SK-N-SH treated with all-trans-retinoic acid at 6 μM for 48 hours (cell line): ENCODE results near the gene MYLK.

Experiments
- ATAC-seq: fragments of 200-7000 bp; cut with Tn5 transposase; 3 replicates; pipeline ENCODE4 v1.9.1; 2020; ENCODE audit warnings: mild to moderate bottlenecking, moderate library complexity
- BACH2 ChIP-seq: fragments of 250-450 bp; sonication (Bioruptor Pico); IDR thresholded peaks from 2 replicates; pipeline ENCODE4 v1.9.0; 2021; ENCODE audit warnings: mild to moderate bottlenecking, borderline replicate concordance
- CREB5 ChIP-seq: fragments of 250-450 bp; sonication (Bioruptor Pico); IDR thresholded peaks from 2 replicates; pipeline ENCODE4 v1.5.1; 2020; ENCODE audit warnings: low read depth, mild to moderate bottlenecking, moderate library complexity
- CSRNP3 ChIP-seq: fragments of 250-450 bp; sonication (Bioruptor Pico); IDR thresholded peaks from 2 replicates; pipeline ENCODE4 v1.5.1; 2021; ENCODE audit warnings: mild to moderate bottlenecking, moderate library complexity
- ESRRG ChIP-seq: fragments of 250-450 bp; sonication (Bioruptor Pico); IDR thresholded peaks from 2 replicates; pipeline ENCODE4 v1.6.1; 2021; ENCODE audit warnings: mild to moderate bottlenecking
- GLIS3 ChIP-seq: fragments of 250-450 bp; sonication (Bioruptor Pico); IDR thresholded peaks from 2 replicates; pipeline ENCODE4 v1.5.0; 2020; ENCODE audit warnings: mild to moderate bottlenecking, moderate library complexity
- ISL1 ChIP-seq: fragments of 250-450 bp; sonication (Bioruptor Pico); IDR thresholded peaks from 2 replicates; pipeline ENCODE4 v2.1.2; 2022; ENCODE audit warnings: mild to moderate bottlenecking, moderate library complexity
- OSR1 ChIP-seq: fragments of 250-450 bp; sonication (Bioruptor Pico); IDR thresholded peaks from 2 replicates; pipeline ENCODE4 v1.8.0; 2022; ENCODE audit warnings: moderate library complexity, mild to moderate bottlenecking, inconsistent platforms
- POU6F1 ChIP-seq: fragments of 250-450 bp; sonication (Bioruptor Pico); IDR thresholded peaks from 2 replicates; pipeline ENCODE4 v1.8.0; 2021; ENCODE audit warnings: low read depth, mild to moderate bottlenecking, moderate library complexity, borderline replicate concordance
- PPARA ChIP-seq: fragments of 250-450 bp; sonication (Bioruptor Pico); IDR thresholded peaks from 2 replicates; pipeline ENCODE4 v1.5.0; 2020; ENCODE audit warnings: mild to moderate bottlenecking, borderline replicate concordance
- RARB ChIP-seq: fragments of 250-450 bp; sonication (Bioruptor Pico); IDR thresholded peaks from 2 replicates; pipeline ENCODE4 v1.8.0; 2021; ENCODE audit warnings: mild to moderate bottlenecking, moderate library complexity
- SNAI2 ChIP-seq: fragments of 250-450 bp; sonication (Bioruptor Pico); IDR thresholded peaks from 2 replicates; pipeline ENCODE4 v1.5.0; 2020; ENCODE audit warnings: mild to moderate bottlenecking, moderate library complexity
- TOX ChIP-seq: fragments of 250-450 bp; sonication (Bioruptor Pico); IDR thresholded peaks from 2 replicates; pipeline ENCODE4 v1.8.0; 2021; ENCODE audit warnings: mild to moderate bottlenecking, moderate library complexity, borderline replicate concordance
- TSHZ2 ChIP-seq: fragments of 250-450 bp; sonication (Bioruptor Pico); IDR thresholded peaks from 2 replicates; pipeline ENCODE4 v1.5.0; 2020; ENCODE audit warnings: mild to moderate bottlenecking, moderate library complexity
- ZC3H10 ChIP-seq: fragments of 250-450 bp; sonication (Bioruptor Pico); IDR thresholded peaks from 2 replicates; pipeline ENCODE4 v1.5.1; 2021; ENCODE audit warnings: mild to moderate bottlenecking, moderate library complexity
- ZFP3 ChIP-seq: fragments of 250-450 bp; sonication (Bioruptor Pico); IDR thresholded peaks from 2 replicates; pipeline ENCODE4 v1.5.0; 2020; ENCODE audit warnings: mild to moderate bottlenecking, moderate library complexity
- ZFP30 ChIP-seq: fragments of 450-650 bp; formaldehyde crosslinking; IDR thresholded peaks from 2 replicates; pipeline ENCODE4 v1.5.0; 2022; ENCODE audit warnings: mild to moderate bottlenecking, moderate library complexity
- ZNF70 ChIP-seq: fragments of 450-650 bp; formaldehyde crosslinking; IDR thresholded peaks from 2 replicates; pipeline ENCODE4 v1.5.0; 2020; ENCODE audit warnings: mild to moderate bottlenecking, moderate library complexity
- ZNF8 ChIP-seq: fragments of 450-650 bp; formaldehyde crosslinking; IDR thresholded peaks from 2 replicates; pipeline ENCODE4 v1.5.0; 2020; ENCODE audit warnings: mild to moderate bottlenecking, moderate library complexity
- TF ChIP-seq, protein P1 (sequence below): fragments of 250-450 bp; sonication (Bioruptor Pico); IDR thresholded peaks from 2 replicates; pipeline ENCODE4 v1.8.0; 2020; ENCODE audit warnings: mild to moderate bottlenecking, moderate library complexity, borderline replicate concordance

Gene MYLK

DNA sequence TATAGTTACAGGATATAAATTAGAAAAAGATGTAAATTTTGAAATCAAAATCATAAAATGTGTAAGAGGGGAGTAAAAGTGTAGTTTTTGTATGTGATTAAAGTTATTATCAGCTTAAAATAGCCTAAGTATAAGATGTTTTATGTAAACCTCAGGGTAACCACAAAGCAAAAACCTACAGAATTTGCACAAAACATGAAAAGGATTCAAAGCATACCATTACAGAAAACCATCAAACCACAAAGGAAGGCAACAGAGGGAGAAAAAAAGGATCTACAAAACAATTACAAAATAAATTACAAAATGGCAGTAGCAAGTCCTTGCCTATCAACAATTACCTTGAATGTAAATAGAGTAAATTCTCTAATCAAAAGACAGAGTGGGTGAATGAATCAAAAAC, 36.7 kb upstream of the MYLK start (continued):
- TF ChIP-seq, protein P1, sequence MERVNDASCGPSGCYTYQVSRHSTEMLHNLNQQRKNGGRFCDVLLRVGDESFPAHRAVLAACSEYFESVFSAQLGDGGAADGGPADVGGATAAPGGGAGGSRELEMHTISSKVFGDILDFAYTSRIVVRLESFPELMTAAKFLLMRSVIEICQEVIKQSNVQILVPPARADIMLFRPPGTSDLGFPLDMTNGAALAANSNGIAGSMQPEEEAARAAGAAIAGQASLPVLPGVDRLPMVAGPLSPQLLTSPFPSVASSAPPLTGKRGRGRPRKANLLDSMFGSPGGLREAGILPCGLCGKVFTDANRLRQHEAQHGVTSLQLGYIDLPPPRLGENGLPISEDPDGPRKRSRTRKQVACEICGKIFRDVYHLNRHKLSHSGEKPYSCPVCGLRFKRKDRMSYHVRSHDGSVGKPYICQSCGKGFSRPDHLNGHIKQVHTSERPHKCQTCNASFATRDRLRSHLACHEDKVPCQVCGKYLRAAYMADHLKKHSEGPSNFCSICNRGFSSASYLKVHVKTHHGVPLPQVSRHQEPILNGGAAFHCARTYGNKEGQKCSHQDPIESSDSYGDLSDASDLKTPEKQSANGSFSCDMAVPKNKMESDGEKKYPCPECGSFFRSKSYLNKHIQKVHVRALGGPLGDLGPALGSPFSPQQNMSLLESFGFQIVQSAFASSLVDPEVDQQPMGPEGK (CRISPR knock-in tag): no peak
- no peak for TF ChIP-seq ZNF70
- no peak for TF ChIP-seq ZNF8
- TF ChIP-seq PPARA (CRISPR knock-in tag): no peak
- TF ChIP-seq CREB5 (CRISPR knock-in tag): no peak
- TF ChIP-seq, all 23 proteins: peak for 0

- TF ChIP-seq ISL1 (CRISPR knock-in tag) (no peak), TOX (CRISPR knock-in tag) (no peak), ZNF8 (no peak), ZFP30 (CRISPR knock-in tag) (no peak), SNAI2 (CRISPR knock-in tag) (no peak), BACH2 (CRISPR knock-in tag) (no peak), CSRNP3 (no peak)
- TF ChIP-seq, protein P1 (CRISPR knock-in tag): no peak
- TF ChIP-seq, all 23 proteins: peak for 0
- no peak for ATAC-seq
These were observed 36.3 kb upstream of the MYLK start for GRCh38 chr3:123920383-123920782.

DNA sequence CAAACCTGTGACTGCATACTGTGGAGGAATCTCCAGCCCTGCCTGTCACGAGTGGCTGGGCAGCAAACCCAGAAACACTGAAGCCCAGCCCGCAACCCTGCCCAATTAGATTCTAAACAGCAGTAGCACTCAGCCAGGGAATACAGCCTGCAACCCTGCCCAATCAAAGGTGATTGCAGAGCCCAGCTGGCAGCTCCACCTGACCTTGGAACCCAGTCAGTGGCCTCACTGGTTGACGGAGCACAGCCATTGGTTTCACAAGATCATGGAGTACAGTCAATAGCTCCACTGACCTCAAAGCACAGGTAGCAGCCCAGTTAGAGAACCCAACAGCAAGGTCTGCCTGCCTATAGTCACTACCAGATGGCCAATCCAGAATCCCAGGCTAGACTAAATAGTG, 35.2 kb upstream of the MYLK start:
- ATAC-seq: no peak

More for the DNA sequence above, 35.2 kb upstream of the MYLK start:
- TF ChIP-seq CREB5 (CRISPR knock-in tag) (no peak), GLIS3 (CRISPR knock-in tag) (no peak), ISL1 (CRISPR knock-in tag) (no peak), RARB (CRISPR knock-in tag) (no peak), ZNF70 (no peak), ZFP30 (CRISPR knock-in tag) (no peak), POU6F1 (no peak), OSR1 (CRISPR knock-in tag) (no peak), TSHZ2 (CRISPR knock-in tag) (no peak), PPARA (CRISPR knock-in tag) (no peak), ZC3H10 (CRISPR knock-in tag) (no peak), ZNF8 (no peak), SNAI2 (CRISPR knock-in tag) (no peak), ESRRG (CRISPR knock-in tag) (no peak), ZFP3 (CRISPR knock-in tag) (no peak)
